Epithelial cell of proximal tubule (primary cell): ENCODE measurements around the gene S100A1. TPM values are rescaled to one million over a fixed set of nuclear protein-coding genes. Genes with fewer than 3 reads are reported as not detected.

Source experiments
- DNase-seq: peaks from one replicate; pipeline ENCODE4 v3.0.0-alpha.2; 2011; ENCODE audit warnings: low read depth
- H3K4me3 ChIP-seq: 2 replicates; pipeline ENCODE4 v1.5.1; 2011; ENCODE audit warnings: low read depth, mild to moderate bottlenecking, low read length
- CTCF ChIP-seq: conservative IDR thresholded peaks from 2 replicates; pipeline ENCODE4 v1.5.1; 2012; ENCODE audit warnings: low read depth, mild to moderate bottlenecking, low read length
- total RNA-seq: library from RNA; depleted of rRNA; stranded (reverse); fragments of >200 nt; gene quantifications from 2 replicates; pipeline ENCODE4 v1.2.3, GENCODE V29; 2015

Gene S100A1
- total RNA-seq, 1 donor from 2014 or later = 16.5 TPM

GRCh38 chr1:153630384-153630783, 2.1 kb downstream of the S100A1 start:
- TF ChIP-seq CTCF = no peak
- peak overlapping the region; percentile 87 for H3K4me3 ChIP-seq
- DNase-seq = no peak

- TF ChIP-seq CTCF = no peak
These were observed 3.1 kb downstream of the S100A1 start for GRCh38 chr1:153631047-153632022.

GRCh38 chr1:153633161-153633753, 5.0 kb downstream of the S100A1 start:
- H3K4me3 ChIP-seq = peak overlapping the region; percentile 97
- TF ChIP-seq CTCF = no peak
- DNase-seq = no peak

More at GRCh38 chr1:153631047-153632022, 3.1 kb downstream of the S100A1 start:
- H3K4me3 ChIP-seq = peak overlapping the region; percentile 87
- no peak for DNase-seq

GRCh38 chr1:153633754-153634665, 5.8 kb downstream of the S100A1 start, which contains the start of gene CHTOP:
TSS of gene CHTOP (plus strand) at chr1:153634066. CDS start at chr1:153636589, 2,523 bp downstream.
- H3K4me3 ChIP-seq = peak within 1 kb of the TSS; percentile 97
- peak; percentile 86 for DNase-seq
- TF ChIP-seq CTCF = no peak

GRCh38 chr1:153635872-153636271, 7.6 kb downstream of the S100A1 start:
- no peak for TF ChIP-seq CTCF
- DNase-seq = no peak
- H3K4me3 ChIP-seq = peak overlapping the region; percentile 97

- DNase-seq = no peak
- no peak overlapping the region for H3K4me3 ChIP-seq
- TF ChIP-seq CTCF = no peak
These were observed 8.1 kb downstream of the S100A1 start for GRCh38 chr1:153636312-153636711.
